ENCODE results near the gene DMBT1.

DNA sequence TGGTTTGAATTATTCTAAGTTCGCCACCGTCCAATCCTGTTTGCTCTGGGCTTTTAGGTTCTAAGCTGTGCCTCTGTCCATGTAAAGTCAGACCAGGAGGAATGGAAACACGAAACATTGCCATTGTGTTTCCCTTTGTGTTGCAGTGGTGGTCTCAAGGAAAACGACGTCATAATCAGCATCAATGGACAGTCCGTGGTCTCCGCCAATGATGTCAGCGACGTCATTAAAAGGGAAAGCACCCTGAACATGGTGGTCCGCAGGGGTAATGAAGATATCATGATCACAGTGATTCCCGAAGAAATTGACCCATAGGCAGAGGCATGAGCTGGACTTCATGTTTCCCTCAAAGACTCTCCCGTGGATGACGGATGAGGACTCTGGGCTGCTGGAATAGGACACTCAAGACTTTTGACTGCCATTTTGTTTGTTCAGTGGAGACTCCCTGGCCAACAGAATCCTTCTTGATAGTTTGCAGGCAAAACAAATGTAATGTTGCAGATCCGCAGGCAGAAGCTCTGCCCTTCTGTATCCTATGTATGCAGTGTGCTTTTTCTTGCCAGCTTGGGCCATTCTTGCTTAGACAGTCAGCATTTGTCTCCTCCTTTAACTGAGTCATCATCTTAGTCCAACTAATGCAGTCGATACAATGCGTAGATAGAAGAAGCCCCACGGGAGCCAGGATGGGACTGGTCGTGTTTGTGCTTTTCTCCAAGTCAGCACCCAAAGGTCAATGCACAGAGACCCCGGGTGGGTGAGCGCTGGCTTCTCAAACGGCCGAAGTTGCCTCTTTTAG lies 46.3 kb upstream of the DMBT1 start:
- TF ChIP-seq CTCF (IDR thresholded peaks at IDR 0.05) (no peak), POLR2AphosphoS5 (IDR thresholded peaks at IDR 0.05; ENCODE audit: insufficient read depth in 1 of 2, low read depth in 1 of 2) (no peak)
